Stimulated activated CD4-positive, alpha-beta T cell treated with anti-CD3 and anti-CD28 coated beads, Interleukin-15, amount 100 ng/mL, for 48 hours (primary cell): ENCODE measurements around the gene ASCC3.
"Not testable (repeated sequence)": the region's sequence is repeated elsewhere in the genome, so short reads cannot be mapped to it uniquely, and the experiment has no call there.

Experiments
- DNase-seq, 2 donors: peaks; one replicate each; pipeline ENCODE4 v3.0.0-alpha.2; 2020; ENCODE audit warnings: low read depth in 2 of 2

ASCC3 gene

GRCh38 chr6:100808638-100809275 is 72.4 kb downstream of the ASCC3 start:
- DNase-seq: no peak

- no peak for DNase-seq
These were observed 74.8 kb downstream of the ASCC3 start for GRCh38 chr6:100806296-100806695.

- no peak for DNase-seq
These were observed 77.7 kb downstream of the ASCC3 start for GRCh38 chr6:100803264-100804045.

GRCh38 chr6:100801036-100801435 is 80.1 kb downstream of the ASCC3 start:
- no peak for DNase-seq

GRCh38 chr6:100796049-100796823 is 84.9 kb downstream of the ASCC3 start:
- DNase-seq: no peak

GRCh38 chr6:100790084-100790483 is 91.0 kb downstream of the ASCC3 start:
- no peak for DNase-seq

GRCh38 chr6:100785982-100786381 is 95.1 kb downstream of the ASCC3 start:
- no peak for DNase-seq

- no peak for DNase-seq
These were observed 100.5 kb downstream of the ASCC3 start for GRCh38 chr6:100780648-100781047.

- no peak for DNase-seq
These were observed 105.5 kb downstream of the ASCC3 start for GRCh38 chr6:100775667-100776066.

GRCh38 chr6:100774681-100775080 is 106.4 kb downstream of the ASCC3 start:
- DNase-seq: no peak

GRCh38 chr6:100768816-100769351 is 112.2 kb downstream of the ASCC3 start:
- DNase-seq: no peak

GRCh38 chr6:100763617-100764241 is 117.4 kb downstream of the ASCC3 start:
- DNase-seq: no peak

GRCh38 chr6:100761841-100762240 is 119.3 kb downstream of the ASCC3 start:
- no peak for DNase-seq

GRCh38 chr6:100758386-100758785 is 122.7 kb downstream of the ASCC3 start:
- not testable (repeated sequence) for DNase-seq

GRCh38 chr6:100753421-100753820 is 127.7 kb downstream of the ASCC3 start:
- no peak for DNase-seq

GRCh38 chr6:100751590-100751989 is 129.5 kb downstream of the ASCC3 start:
- no peak for DNase-seq

- no peak for DNase-seq
These were observed 135.6 kb downstream of the ASCC3 start for GRCh38 chr6:100745419-100746041.

GRCh38 chr6:100740439-100740838 is 140.7 kb downstream of the ASCC3 start:
- DNase-seq: no peak

- DNase-seq: not testable (repeated sequence)
These were observed 143.4 kb downstream of the ASCC3 start for GRCh38 chr6:100737720-100738119.

- DNase-seq: no peak
These were observed 149.7 kb downstream of the ASCC3 start for GRCh38 chr6:100731411-100731810.
